Transverse colon (tissue), 4 donors: Measurements from ENCODE around the gene MRGPRX1.
"Not testable (repeated sequence)": the region's sequence is repeated elsewhere in the genome, so short reads cannot be mapped to it uniquely, and the experiment has no call there.

Experiments
- CTCF ChIP-seq, 5 experiments: fragments of 200-600 bp in 3 of 5; fragments of 450-650 bp in 2 of 5; sonication (generic) in 3 of 5; IDR thresholded peaks; 1 replicate in 2 of 5; 2 replicates in 3 of 5; pipeline ENCODE4 v1.5.1; 2016 to 2017; ENCODE audit warnings: antibody characterized with exemption in 5 of 5, inconsistent platforms in 3 of 5, mild to moderate bottlenecking in 2 of 5, moderate library complexity in 1 of 5
- EP300 ChIP-seq: sonication (generic); formaldehyde crosslinking; IDR thresholded peaks from one replicate; pipeline ENCODE4 v1.6.1; 2017; ENCODE audit warnings: antibody characterized with exemption, low read depth
- POLR2AphosphoS5 ChIP-seq, 3 donors: sonication (generic); formaldehyde crosslinking; IDR thresholded peaks; one replicate each; pipeline ENCODE4 v1.6.1; 2016; ENCODE audit warnings: antibody characterized with exemption in 3 of 3

GRCh38 chr11:18891712-18892111 lies 47.5 kb downstream of the MRGPRX1 start:
- TF ChIP-seq CTCF (IDR thresholded peaks at IDR 0.05); POLR2AphosphoS5 (IDR thresholded peaks at IDR 0.05); EP300: not testable (repeated sequence)
